HepG2 (cell line): ENCODE measurements around the gene TUBB. TPM values are rescaled to one million over a fixed set of nuclear protein-coding genes. Genes with fewer than 3 reads are reported as not detected.

ENCODE experiments used
- ATF3 ChIP-seq: sonication (generic); formaldehyde crosslinking; IDR thresholded peaks from 2 replicates; pipeline ENCODE4 v1.4.0; 2020; ENCODE audit warnings: missing genetic modification reagents
- BCLAF1 ChIP-seq: fragments of 450-650 bp; IDR thresholded peaks from 2 replicates; pipeline ENCODE4 v1.6.1; 2017; ENCODE audit warnings: mild to moderate bottlenecking
- CERS6 ChIP-seq: sonication (generic); formaldehyde crosslinking; IDR thresholded peaks from 2 replicates; pipeline ENCODE4 v1.5.0; 2020; ENCODE audit warnings: missing genetic modification reagents
- CREB1 ChIP-seq, 2 experiments: fragments of 450-650 bp in 1 of 2; IDR thresholded peaks; 2 replicates each; pipeline ENCODE4 v1.6.1; 2016 to 2017; ENCODE audit warnings: control low read depth in 1 of 2, mild to moderate bottlenecking in 1 of 2, missing compliant biosample characterization in 1 of 2, missing genetic modification characterization in 1 of 2
- ESRRA ChIP-seq: sonication (generic); formaldehyde crosslinking; IDR thresholded peaks from 2 replicates; pipeline ENCODE4 v1.5.1; 2020; ENCODE audit warnings: mild to moderate bottlenecking, low read depth, missing genetic modification reagents
- HMGXB4 ChIP-seq, 2 experiments: sonication (generic) in 1 of 2; formaldehyde crosslinking in 1 of 2; IDR thresholded peaks; 2 replicates each; pipeline versions ENCODE4 v1.4.0 to v1.6.1; 2018 to 2020; ENCODE audit warnings: missing genetic modification reagents in 2 of 2, borderline replicate concordance in 1 of 2, low read depth in 1 of 2, mild to moderate bottlenecking in 1 of 2, missing biosample characterization in 1 of 2
- IRF2 ChIP-seq: IDR thresholded peaks from 2 replicates; pipeline ENCODE4 v1.6.1; 2018; ENCODE audit warnings: missing genetic modification reagents, missing compliant biosample characterization
- KDM5B ChIP-seq: sonication (generic); formaldehyde crosslinking; IDR thresholded peaks from 2 replicates; pipeline ENCODE4 v1.4.0; 2020; ENCODE audit warnings: missing genetic modification reagents, mild to moderate bottlenecking, borderline replicate concordance
- MLLT10 ChIP-seq: sonication (generic); formaldehyde crosslinking; IDR thresholded peaks from 2 replicates; pipeline ENCODE4 v1.4.0; 2020; ENCODE audit warnings: missing genetic modification reagents
- NFAT5 ChIP-seq: sonication (generic); formaldehyde crosslinking; IDR thresholded peaks from 2 replicates; pipeline ENCODE4 v1.4.0; 2020; ENCODE audit warnings: missing genetic modification reagents
- PAX8 ChIP-seq: sonication (generic); formaldehyde crosslinking; IDR thresholded peaks from 2 replicates; pipeline ENCODE4 v1.8.0; 2022; ENCODE audit warnings: mild to moderate bottlenecking, missing genetic modification reagents, borderline replicate concordance
- STAG1 ChIP-seq: sonication (generic); formaldehyde crosslinking; IDR thresholded peaks from 2 replicates; pipeline ENCODE4 v1.4.0; 2020; ENCODE audit warnings: missing genetic modification reagents
- ZNF101 ChIP-seq: sonication (generic); formaldehyde crosslinking; IDR thresholded peaks from 2 replicates; pipeline ENCODE4 v1.4.0; 2020; ENCODE audit warnings: mild to moderate bottlenecking, low read depth, missing genetic modification reagents, borderline replicate concordance
- ZNF619 ChIP-seq: sonication (generic); formaldehyde crosslinking; IDR thresholded peaks from 2 replicates; pipeline ENCODE4 v1.4.0; 2020; ENCODE audit warnings: mild to moderate bottlenecking, missing genetic modification reagents
- ZNF709 ChIP-seq: sonication (generic); formaldehyde crosslinking; IDR thresholded peaks from 2 replicates; pipeline ENCODE4 v1.5.0; 2020; ENCODE audit warnings: mild to moderate bottlenecking, missing genetic modification reagents
- polyA plus RNA-seq, 8 experiments: library from polyadenylated mRNA; depleted of rRNA in 3 of 8; stranded (reverse) in 7 of 8; unstranded in 1 of 8; fragments of >200 nt; fragmentation: Illumina TruSeq in 4 of 8; extraction: Trizol in 4 of 8; gene quantifications; 2 replicates each; pipeline versions ENCODE4 v1.2.1 to v1.2.3, GENCODE V29; 2011 to 2016; ENCODE audit warnings: low read depth in 4 of 8, missing spikeins in 1 of 8, mixed read lengths in 1 of 8; ENCODE audit not compliant: insufficient read depth in 1 of 8
- total RNA-seq, 5 experiments: library from RNA; depleted of rRNA; stranded (reverse); fragments of >200 nt; fragmentation: Illumina TruSeq; extraction: Trizol; gene quantifications; 2 replicates each; pipeline ENCODE4 v1.2.3, GENCODE V29; 2016; ENCODE audit warnings: low read depth in 1 of 5

TUBB gene
- total and polyA plus RNA-seq, 2 of the 13 experiments (the other 11 are each of a cell fraction or from before 2014, with no cell fraction given): 911 to 1,163 TPM

GRCh38 chr6:30763618-30764489 is 43.7 kb downstream of the TUBB start (continued):
- TF ChIP-seq HMGXB4 (CRISPR knock-in tag; IDR thresholded peaks at IDR 0.05; ENCODE audit: borderline replicate concordance in 1 of 2, low read depth in 1 of 2) (0 out of 4 replicates have a peak, but pooled peaks have one; percentile 19 to 33), ZNF619 (0 out of 2 replicates have a peak, but pooled peaks have one; percentile 13), KDM5B (CRISPR knock-in tag) (peak; percentile 37; the same call in 1 of the 2 replicates), BCLAF1 (no peak), ZNF709 (CRISPR knock-in tag) (no peak; the same call in 1 of the 2 replicates), ESRRA (CRISPR knock-in tag) (no peak), IRF2 (CRISPR knock-in tag) (peak; percentile 83), PAX8 (CRISPR knock-in tag) (no peak), MLLT10 (CRISPR knock-in tag) (no peak), CREB1 (IDR thresholded peaks at IDR 0.05) (0 out of 2 replicates have a peak, but pooled peaks have one; percentile 1), CREB1 (CRISPR knock-in tag; IDR thresholded peaks at IDR 0.05) (peak; percentile 81), ZNF101 (CRISPR knock-in tag) (no peak), STAG1 (CRISPR knock-in tag) (peak; percentile 45), ATF3 (CRISPR knock-in tag) (peak; percentile 54; the same call in 1 of the 2 replicates), CERS6 (CRISPR knock-in tag) (no peak), NFAT5 (CRISPR knock-in tag) (no peak)
